ENCODE data around the gene NCEH1.

DNA sequence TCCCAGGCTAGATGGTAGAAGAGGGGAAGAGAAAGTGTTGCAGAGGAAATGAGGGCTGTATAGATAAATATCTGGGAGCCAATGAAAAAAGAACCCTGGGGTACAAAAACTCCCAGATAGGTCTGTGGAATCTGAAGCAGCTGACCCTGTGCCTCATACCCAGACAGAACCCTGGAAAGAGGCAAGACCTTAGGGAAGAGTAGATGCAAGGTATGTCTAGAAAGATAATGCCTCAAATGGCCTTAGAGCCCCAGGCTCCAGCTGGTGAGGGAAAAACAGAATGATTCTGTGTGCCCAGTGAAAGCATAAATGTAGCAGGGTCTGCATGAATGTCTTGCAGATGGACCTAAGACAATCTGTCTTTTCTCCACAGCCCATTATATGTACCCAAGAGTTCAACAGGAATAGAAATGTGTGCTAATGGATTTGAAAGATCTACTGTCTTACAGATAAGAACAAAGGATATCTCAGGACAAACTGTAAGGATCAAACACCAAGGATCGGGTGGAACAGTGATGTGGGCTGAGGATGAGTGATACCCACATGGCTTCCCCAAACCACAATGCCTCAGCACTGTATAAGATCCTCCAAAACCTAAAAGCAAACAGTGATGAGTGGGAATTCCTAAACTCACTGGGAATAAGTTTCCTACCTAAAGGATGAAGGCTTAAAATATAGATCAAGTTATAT, 58.8 kb downstream of the NCEH1 start:
- TF ChIP-seq, protein P1, sequence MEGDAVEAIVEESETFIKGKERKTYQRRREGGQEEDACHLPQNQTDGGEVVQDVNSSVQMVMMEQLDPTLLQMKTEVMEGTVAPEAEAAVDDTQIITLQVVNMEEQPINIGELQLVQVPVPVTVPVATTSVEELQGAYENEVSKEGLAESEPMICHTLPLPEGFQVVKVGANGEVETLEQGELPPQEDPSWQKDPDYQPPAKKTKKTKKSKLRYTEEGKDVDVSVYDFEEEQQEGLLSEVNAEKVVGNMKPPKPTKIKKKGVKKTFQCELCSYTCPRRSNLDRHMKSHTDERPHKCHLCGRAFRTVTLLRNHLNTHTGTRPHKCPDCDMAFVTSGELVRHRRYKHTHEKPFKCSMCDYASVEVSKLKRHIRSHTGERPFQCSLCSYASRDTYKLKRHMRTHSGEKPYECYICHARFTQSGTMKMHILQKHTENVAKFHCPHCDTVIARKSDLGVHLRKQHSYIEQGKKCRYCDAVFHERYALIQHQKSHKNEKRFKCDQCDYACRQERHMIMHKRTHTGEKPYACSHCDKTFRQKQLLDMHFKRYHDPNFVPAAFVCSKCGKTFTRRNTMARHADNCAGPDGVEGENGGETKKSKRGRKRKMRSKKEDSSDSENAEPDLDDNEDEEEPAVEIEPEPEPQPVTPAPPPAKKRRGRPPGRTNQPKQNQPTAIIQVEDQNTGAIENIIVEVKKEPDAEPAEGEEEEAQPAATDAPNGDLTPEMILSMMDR (IDR thresholded peaks at IDR 0.05), result no peak
- TF ChIP-seq EP300 (IDR thresholded peaks at IDR 0.05), result no peak
